HT-29 (cell line): ENCODE results near the gene PPAN. TPM values are rescaled to one million over a fixed set of nuclear protein-coding genes. Genes with fewer than 3 reads are reported as not detected.

Source experiments
- DNase-seq: peaks from one replicate; pipeline ENCODE4 v3.0.0-alpha.2; 2015; ENCODE audit warnings: low spot score
- small RNA-seq: library from RNA; depleted of rRNA; stranded (forward); fragments of <200 nt; gene quantifications from one replicate; pipeline ENCODE3, GENCODE V24; 2014
- total RNA-seq: library from RNA; depleted of rRNA; stranded (reverse); fragments of >200 nt; shearing (Covaris generic); gene quantifications from 2 replicates; pipeline ENCODE4 v1.2.3, GENCODE V29; 2014; rRNA removed

The PPAN gene
- total RNA-seq, 1 experiment from 2014 or later, result 97.0 TPM

- DNase-seq, result no peak
Measured at GRCh38 chr19:10139952-10140351, 33.8 kb downstream of the PPAN start.

- no peak for DNase-seq
Measured at GRCh38 chr19:10141479-10141878, 35.3 kb downstream of the PPAN start.

DNA sequence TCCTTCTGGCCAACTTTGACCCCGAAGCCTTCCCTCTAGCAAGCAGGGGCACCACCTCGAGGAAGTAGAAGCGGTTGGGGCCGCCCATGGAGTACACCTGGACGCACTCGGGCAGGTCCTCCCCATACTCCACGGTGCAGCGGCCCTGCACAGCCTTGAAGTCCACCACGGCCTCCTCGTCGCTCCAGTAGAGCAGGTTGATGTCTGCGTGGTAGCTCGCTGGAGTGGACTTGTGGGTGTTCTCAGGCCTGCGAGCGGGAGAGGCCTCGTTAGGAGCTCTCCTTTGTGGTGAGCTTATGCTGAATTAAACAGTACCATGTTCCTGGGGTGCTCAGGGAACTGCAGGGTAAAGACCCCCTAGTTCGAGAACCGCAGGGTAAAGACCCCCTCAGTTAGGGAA lies 35.8 kb downstream of the PPAN start:
- no peak for DNase-seq

- no peak for DNase-seq
Measured at GRCh38 chr19:10142701-10143375, 36.7 kb downstream of the PPAN start.

GRCh38 chr19:10143681-10144080 lies 37.5 kb downstream of the PPAN start:
- DNase-seq, result no peak

DNA sequence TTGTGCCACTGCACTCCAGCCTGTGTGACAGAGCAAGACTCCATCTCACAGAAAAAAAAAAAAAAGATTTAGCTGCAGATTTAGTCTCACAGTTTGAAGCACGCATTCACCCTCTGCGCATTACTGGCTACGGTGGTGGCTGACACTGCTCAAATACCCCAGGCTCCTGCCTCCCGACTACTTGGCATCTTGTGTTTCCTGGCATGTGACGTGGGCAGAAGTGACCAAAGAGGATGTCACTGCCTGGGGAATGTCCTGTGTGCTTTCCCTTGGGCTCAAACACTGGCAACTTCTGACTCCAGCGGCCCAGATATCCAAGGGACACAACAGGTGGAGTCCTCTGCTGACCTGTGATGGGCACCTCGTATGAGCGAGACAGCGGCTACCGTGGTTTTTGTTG lies 38.2 kb downstream of the PPAN start:
- DNase-seq, result no peak

DNA sequence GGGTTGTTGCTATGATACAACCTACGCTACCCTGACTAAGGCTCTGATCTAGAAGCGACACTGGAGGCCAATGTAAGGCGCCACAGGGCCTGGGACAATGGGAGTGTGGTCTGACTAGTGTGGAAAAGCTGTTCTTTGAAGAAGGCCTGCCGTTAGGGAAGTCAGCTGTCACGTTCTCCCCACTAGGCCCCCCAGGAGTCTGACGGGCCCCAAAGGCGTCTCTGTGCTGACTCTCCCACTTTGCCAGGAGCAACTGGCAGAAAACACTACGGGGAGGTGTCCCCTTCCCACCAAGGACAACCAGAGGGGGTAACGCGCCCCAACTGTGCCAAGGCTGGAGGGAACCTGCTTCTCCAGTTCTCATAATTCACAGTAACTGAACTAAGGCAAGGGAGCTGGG lies 38.9 kb downstream of the PPAN start:
- no peak for DNase-seq

DNA sequence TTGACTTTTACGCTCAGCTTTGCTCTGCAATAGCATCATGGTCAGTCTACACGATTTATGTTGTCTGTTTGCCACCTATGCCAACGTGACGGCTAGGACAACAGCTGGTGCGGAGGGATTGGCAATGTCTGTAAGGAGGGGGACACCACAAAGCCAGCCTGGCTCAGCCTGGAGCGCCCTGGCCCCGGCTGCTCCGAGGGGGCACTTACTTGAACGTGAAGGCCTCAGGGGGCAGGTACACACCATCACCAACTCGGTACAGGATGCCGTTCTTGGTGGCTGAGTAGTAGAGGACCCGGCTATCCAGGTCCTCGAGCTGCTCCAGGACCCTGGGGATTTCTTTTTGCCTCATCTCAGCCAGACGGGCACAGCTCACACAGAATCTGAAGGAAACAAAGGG lies 40.0 kb downstream of the PPAN start:
- DNase-seq, result no peak

- DNase-seq, result no peak
Measured at GRCh38 chr19:10149427-10149826, 43.3 kb downstream of the PPAN start.

GRCh38 chr19:10151521-10151920 lies 45.4 kb downstream of the PPAN start:
- DNase-seq, result no peak

GRCh38 chr19:10152100-10152499 lies 45.9 kb downstream of the PPAN start:
- DNase-seq, result no peak

GRCh38 chr19:10155839-10156238 lies 49.7 kb downstream of the PPAN start:
- DNase-seq, result no peak

DNA sequence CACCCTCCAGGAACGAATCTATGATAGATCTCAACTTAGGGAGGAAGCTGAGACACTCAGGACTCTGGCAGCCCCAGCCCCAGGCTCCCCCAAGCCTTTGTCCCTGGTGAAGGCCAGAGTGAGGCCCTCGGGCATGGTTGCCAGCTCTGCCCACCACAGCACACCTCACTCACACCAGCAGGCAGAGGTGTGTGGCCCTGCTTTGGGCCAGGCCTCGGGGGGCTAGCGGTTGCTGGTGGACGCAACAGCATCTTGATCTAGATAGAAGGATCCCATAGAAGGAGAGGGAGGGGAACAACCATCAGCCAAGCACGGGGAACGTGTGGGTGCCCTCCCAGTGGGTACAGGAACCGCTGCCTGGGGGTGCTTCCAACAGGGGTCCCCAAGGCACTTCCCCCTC lies 51.9 kb downstream of the PPAN start:
- no peak for DNase-seq

- no peak for DNase-seq
Measured at GRCh38 chr19:10158485-10158884, 52.3 kb downstream of the PPAN start.

- DNase-seq, result no peak
Measured at GRCh38 chr19:10159610-10160009, 53.4 kb downstream of the PPAN start.

Small RNAs within 50 kb of the gene (small RNA-seq; reads per million reads assigned to genes)
- gene SNORD105 (23.1 reads per million, percentile 92 among the genes with 10 or more reads in this experiment), gene SNORD105B (3,759 reads per million, percentile 100 among the genes with 10 or more reads in this experiment)

Other genes starting within 250 kb of the PPAN start
- not detected in 2 replicates for gene OLFM2, start 169.8 kb upstream of the PPAN start, total RNA-seq
- not detected in 2 replicates for gene COL5A3, start 95.9 kb upstream of the PPAN start, total RNA-seq
- gene RDH8, start 92.9 kb upstream of the PPAN start, total RNA-seq, result not detected in 2 replicates
- gene SHFL, start 20.0 kb upstream of the PPAN start, total RNA-seq, result 12.9 and 16.9 TPM in 2 replicates
- gene ANGPTL6, start 3.7 kb upstream of the PPAN start, total RNA-seq, result 0.34 and 1.6 TPM in 2 replicates
- 5.5 and 11.1 TPM in 2 replicates for gene P2RY11, start 5.3 kb downstream of the PPAN start, total RNA-seq
- gene EIF3G, start 13.5 kb downstream of the PPAN start, total RNA-seq, result 288 and 299 TPM in 2 replicates
- 105 and 136 TPM in 2 replicates for gene DNMT1, start 88.6 kb downstream of the PPAN start, total RNA-seq
- gene S1PR2, start 125.0 kb downstream of the PPAN start, total RNA-seq, result 0.91 and 1.4 TPM in 2 replicates
- 201 and 220 TPM in 2 replicates for gene MRPL4, start 145.9 kb downstream of the PPAN start, total RNA-seq
- gene ICAM1, start 164.8 kb downstream of the PPAN start, total RNA-seq, result 4.6 and 4.8 TPM in 2 replicates
- gene ICAM4, start 180.6 kb downstream of the PPAN start, total RNA-seq, result 0.69 TPM in 1 of 2 replicates, not detected in the other
- 0.34 and 0.56 TPM in 2 replicates for gene ICAM5, start 183.6 kb downstream of the PPAN start, total RNA-seq
- gene ZGLP1, start 203.5 kb downstream of the PPAN start, total RNA-seq, result 0.16 and 0.51 TPM in 2 replicates
- 50.2 and 50.9 TPM in 2 replicates for gene FDX2, start 209.7 kb downstream of the PPAN start, total RNA-seq
- 35.5 and 45.3 TPM in 2 replicates for gene RAVER1, start 227.2 kb downstream of the PPAN start, total RNA-seq
- 11.0 and 18.2 TPM in 2 replicates for gene ICAM3, start 233.3 kb downstream of the PPAN start, total RNA-seq